GM21381 (cell line): ENCODE data around the gene PTGFRN.
"Not testable (repeated sequence)": the region's sequence is repeated elsewhere in the genome, so short reads cannot be mapped to it uniquely, and the experiment has no call there.

ENCODE experiments used
- ATAC-seq: cut with Tn5 transposase; IDR thresholded peaks from one replicate; pipeline ENCODE4 v1.9.1; 2021; ENCODE audit warnings: mild to moderate bottlenecking, moderate library complexity; ENCODE audit not compliant: unreplicated experiment

The PTGFRN gene

DNA sequence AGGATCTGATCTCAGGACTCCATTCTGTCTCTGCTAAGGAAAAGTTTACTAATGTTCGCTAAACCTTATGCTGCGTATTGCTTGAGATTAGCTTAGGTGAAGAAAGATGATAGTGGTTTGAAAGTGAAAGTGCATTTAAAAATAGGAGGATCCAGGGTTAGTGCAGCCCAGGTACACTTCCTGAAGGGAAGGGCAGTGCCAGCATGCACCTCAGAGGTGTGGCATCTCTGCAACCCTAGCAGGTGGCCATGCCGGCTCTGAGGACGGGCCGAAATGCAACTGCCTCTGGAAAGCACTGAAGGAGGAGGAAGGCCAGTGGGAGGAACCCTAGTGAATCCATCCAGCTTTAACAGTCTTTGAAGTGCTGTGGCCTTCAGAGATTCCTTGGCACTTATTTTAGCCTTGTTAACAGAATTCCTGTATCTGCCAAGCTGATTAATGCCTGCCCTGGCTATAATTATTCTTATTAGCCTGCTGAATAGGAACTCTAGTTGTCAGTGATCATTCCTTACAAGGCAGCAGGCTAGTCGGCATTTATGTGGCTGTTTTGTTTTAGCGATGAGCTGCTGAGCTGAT, 5.5 kb downstream of the PTGFRN start:
- no peak for ATAC-seq

DNA sequence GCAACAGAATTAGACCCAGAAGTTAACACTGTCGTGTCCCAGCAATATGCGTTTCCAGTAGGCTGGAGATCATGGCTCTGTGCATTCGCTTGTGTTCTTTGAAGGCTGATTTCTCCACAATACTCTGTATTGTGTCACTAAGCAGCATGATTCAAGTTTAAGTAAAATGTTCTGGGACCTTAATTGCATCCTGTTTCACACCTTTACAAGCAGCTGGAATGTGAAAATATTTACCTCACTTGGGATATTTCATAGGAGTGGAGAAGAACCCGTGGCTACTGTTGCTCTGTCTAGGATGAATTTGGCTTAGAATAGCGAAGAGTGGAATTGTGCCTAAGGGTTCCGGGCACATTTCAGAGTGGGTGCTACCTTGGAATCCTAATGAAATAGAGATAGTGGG, 6.3 kb downstream of the PTGFRN start:
- ATAC-seq = no peak

DNA sequence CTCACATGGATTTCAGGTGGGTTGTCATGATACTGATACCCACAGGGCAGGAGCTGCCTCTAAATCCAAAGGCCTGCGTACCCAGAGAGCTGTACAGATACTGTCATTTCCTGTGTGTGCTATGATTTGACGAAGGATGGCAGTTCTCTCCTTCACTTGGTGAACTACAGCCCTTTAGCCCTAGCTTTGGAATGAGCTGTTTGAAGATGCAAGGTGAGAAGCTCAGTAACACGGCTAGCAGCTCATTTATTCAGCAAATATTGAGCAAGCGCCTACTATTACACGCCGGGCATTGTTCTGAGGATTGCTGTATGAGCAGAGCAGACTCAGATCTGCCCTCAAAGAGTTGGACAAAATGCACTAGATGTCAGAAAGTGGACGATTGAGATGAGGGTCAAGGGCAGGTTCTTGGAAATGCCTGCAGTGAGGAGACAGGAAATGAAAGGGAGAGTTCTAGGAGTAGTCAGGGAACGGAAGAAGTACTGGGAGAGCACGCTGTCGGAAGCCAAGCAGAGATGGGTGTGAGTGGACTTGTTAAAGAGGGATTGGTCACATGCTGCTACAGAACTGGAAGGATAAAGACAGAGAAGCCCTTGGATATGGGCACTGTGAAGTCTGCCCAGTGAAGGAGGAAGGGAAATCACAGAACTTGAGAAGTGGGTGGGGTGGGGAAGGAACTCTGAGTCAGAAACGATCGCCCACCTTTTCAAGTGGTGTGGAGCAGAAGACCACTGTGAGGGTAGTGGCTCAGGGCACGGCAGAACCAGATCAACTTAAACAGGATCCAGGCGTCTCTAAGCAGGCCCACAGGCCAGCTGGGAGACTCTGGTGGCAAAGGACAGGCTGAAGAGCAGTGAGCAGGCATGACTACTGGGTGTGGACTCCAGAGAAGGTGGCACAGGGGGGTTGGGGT, 7.1 kb downstream of the PTGFRN start:
- no peak for ATAC-seq

DNA sequence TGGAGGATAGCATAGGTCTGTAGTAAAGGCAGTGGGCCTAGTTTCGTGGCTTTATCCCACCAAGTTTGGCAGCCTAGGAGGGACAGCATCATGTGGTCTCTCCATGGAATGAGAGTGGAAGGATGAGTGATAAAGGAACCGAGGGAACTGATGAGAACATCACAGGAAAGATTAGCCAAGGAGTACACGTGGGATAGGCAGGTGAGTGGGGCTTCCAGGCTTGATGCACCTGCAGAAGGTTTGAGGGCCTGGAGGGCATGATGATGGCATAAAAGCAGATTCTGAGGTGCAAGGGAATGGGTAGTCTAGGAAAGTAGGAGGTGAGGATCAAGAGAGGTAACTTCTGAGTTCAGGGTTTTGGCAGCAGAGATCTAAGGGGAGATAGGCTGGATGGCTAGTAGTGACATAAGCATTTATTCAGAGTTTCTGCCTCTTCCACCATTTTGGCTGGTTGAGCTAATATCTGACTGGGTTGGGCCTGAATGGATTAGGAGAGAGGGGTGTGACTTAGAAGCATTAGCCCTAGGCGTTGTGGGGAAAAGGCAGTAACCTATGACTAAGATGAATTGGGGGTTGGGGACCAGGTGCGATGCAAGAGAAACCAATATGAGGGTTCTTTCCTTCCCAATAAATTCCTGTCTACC, 9.1 kb downstream of the PTGFRN start:
- no peak for ATAC-seq

DNA sequence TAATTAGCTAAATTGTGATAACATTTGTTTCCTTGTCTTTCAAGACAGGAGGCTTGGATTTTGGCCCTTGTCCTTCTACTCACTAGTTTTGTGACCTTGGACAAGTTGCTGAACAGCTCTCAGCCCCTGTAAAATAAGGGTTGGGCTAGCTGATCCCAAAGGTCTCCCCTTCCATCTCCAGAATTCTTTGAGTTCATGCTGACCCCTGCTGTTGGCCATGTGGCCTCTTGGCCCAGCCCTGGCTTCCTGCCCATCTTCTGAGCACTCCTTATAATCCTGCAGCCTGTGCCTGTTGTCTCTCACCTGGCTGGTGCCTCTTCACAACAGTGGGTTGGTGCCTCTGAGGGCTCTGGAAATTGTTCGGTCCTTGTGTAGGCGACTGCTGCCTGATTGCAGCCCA, 10.1 kb downstream of the PTGFRN start:
- ATAC-seq = no peak

DNA sequence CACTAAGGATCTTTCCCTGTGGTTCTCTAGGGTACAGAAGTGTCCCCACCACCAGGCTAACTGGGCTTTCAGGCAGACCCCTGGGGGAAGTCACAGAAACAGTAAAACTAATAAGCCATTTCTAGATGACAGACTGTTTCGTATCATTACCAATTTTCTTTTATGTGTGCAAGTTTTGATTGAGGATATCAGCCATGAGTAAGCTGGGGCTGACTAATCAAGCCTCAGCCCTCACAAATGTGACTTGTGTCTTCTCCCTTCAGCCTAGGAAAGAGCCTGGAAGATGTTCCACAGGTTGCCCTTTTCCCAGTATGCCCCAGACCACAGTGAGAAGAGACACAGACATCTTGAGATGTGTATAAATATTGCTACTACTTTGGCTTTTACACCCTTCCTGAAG, 10.5 kb downstream of the PTGFRN start:
- no peak for ATAC-seq

DNA sequence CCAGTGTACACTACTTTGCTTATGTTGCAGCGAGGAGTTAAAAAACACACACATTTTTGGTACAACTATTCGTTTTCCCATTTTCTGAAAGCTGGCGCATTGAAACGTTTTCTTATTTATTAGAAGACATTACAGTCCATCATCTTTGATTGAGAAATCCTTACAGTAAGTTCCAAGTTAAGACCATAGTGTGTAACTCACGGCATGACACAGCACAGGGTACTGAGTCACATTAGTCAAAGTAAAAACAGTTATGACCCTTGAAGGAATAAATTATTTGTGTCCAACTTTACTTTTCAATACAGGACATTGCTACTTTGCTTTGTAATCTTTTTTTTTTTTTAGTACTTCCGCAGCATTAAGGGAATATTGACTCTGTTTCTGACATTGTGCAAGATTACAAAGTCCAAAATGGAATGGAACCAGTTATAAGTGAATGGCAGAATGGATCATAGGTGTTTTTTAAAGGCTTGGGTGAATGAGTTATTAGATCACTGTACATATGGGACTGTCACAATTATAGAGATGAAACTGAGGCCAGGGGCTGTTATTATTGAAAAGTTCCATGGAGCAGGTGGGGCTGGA, 11.7 kb downstream of the PTGFRN start:
- ATAC-seq = no peak

DNA sequence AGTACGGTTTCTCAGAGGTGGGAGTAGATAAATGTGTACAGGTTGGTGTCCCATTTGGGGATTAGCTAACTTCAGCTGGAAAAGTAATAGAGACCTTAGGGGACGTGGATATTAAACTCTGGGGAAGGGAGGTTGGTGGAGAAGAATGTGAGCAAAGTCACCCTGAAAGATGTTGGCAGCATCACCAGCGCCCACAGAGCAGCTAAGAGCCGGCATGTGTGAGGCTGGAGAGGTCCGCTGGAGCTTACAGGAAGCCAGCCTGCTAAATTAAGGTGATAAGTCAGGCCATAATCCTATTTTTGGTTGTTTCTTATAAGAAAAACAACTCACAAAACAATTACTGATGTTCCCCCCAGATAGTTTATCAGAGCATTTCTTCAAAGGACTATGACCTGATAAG, 12.2 kb downstream of the PTGFRN start:
- no peak for ATAC-seq

DNA sequence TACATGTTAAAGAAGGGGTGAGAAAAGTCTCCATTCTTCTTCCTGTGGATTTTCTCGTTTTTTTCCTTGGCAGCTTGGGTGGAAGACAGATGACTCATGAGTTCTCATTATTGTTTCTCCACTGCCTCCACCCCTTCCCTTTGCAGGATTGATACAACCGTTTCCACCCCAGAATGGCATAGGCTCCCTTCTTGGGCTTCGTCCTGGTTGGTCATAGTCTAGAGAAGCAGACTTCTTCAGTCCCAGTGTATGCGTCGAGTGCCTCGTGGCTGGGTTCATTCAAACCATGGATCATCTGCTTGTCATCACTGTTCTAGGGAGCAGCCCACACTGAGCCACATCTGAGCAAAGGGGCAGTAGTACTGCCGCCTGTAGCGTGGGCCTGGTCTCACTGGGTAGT, 13.7 kb downstream of the PTGFRN start:
- ATAC-seq = no peak

DNA sequence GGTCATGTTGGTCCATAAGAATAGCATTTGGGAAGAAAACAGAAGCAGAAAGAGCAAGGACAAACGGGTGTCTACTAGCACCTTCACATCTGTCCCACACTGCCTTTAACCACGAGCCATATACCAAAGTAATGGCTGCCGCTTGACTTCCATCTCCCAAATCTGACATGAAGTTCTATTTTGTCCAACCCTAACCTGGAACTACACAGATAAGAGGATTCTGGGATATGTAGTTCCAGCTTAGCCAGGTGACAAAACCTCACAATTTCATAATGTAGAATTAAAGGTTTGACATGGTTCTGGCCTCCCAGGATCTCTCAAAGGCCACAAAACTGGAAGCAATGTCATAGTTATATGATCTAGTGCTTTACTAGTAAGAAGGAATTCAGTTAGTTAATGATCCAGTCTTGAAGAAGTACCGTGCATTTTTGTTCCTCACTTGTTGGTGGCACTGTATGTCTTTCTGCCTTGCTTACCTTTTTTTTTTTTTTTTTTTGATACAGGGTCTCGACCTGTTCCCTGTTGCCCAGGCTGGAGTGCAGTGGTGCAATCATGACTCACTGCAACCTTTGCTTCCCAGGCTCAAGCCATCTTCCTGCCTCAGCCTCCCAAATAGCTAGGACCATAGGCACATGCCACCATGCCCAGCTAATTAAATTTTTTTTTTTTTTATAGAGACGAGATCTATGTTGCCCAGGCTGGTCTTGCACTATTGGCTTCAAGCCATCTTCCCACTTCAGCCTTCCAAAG, 17.5 kb downstream of the PTGFRN start:
- ATAC-seq = no peak

DNA sequence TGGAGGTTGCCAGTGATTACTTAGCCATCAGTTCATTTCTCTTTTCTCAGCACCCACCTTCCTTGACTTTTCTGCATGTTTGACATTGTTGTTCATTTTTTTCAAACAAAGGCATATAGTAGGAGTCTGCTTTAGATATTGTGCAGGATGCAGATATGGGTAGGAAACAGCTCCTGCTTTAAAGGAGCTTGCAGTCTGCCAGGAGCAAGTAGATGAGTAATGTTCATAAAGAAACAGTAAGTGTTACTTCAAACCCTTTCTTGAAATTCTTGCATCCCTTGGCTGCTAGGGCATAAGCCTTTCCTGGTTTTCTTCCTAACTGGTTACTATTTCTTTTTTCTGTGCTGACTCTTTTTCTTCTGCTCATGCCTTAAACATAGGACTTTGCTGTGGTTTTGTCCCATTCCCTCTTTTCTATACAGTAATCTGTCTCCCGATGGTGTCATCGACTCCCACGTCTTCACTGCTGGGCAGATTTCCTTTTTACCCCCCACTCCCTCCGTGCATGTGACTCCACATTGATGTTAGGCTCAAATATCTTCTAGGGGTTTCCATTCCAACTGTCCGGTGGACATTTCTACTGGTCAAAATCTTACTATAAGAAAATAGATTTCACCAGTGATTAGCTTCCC, 20.4 kb downstream of the PTGFRN start:
- ATAC-seq = no peak

DNA sequence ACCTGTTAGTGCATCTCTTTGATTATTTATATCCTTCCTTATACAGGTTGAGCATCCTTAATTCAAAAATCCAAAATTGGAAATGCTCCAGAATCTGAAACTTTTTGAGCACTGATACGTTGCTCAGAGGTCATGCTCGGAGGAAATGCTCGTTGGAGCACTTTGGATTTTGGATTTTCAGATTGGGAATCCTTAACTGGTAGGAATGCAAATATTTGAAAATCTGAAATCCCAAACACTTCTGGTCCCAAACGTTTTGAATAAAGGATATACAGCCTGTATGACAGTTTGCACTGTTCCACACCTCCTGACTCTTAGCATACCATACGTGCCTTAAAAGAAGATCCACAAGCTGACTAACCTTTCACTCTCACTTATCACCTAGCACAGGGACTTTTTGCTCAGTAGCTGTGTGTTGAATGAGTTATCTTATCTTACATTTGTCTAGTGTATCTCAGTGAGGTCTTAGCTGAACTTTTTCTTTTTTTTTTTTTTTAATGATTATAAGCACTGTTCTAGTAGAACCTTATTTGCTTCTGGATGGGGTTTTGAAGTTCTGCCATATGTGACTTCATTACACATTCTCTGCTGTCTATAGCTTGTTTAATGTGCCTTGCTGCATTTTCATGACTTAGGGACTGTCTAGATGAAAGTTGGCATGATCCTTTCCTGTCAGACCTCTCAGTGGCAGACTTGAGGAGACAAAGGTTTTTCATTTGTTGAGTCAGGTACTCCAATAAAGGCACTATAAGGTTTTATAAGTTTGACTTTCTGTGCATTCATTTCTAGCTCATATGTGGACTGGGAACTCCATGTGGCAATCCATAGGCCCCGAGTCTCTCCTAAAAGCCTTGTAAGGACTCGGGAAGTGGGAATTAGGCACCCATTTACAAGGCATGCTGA, 21.6 kb downstream of the PTGFRN start:
- ATAC-seq = no peak

DNA sequence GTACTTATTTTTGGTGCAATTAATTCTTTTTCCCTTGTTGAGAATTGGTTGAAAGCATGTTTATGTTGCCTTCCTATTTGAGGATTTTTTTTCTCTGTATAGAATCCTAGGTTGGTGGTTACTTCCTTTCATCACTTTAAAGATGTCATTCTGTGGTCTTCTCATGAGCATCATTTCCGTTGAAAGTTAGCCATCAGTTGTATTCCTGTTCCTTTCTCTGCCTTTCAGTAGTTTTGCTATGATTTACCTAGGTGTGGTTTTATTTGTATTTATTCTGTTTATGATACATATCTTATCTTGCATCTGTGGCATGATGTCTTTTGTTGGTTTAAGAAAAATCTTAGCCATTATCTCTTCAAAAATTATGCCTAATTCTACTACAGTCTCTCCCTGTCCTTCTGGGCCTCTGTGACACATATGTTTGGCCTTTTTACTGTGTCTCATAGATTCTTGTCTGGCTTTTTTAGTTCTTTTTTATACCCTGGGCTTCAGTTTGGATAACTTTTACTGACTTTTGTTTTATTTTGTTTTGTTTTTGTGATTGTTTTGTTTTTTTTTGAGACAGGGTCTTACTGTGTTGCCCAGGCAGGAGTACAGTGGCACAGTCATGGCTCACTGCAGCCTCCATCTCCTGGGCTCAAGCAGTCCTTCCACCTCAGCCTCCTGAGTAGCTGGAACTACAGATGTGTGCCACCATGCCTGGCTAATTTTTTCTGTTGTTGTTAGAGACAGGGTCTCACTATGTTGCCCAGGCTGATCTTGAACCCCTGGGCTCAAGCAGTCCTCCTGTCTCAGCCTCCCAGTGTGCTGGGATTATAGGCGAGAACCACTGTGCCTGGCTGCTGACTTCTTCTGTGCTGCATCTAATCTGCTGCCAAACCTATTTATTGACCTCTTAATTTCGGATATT, 24.1 kb downstream of the PTGFRN start:
- ATAC-seq = no peak

DNA sequence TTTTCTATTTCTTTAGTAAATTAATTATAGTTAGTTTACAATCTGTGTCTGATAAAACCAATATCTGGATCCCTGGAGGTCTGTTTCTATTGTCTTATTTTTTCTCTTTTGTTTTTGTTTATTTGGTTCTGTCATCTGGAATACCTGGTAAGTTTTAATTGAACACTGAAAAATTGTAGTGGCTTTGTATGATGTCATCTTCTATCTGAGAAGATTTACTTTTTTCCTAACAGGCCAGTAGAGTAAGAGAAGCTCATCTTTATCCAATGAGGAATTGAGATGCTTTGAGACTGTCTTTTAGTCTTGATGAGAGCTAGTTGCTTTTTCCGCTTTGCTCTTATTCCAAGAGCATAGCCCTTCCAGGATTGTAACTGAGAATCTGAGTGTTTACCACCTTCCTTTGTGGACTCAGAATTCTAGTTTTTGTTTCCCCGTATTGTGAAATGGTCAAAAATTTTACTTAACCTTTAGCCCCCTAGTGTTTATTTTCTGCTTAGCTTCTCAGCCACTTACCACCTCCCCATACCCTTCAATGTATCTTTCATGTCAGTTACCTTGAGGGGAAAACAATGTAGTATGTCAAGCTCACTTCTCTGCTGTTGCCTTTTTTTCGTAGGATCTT, 25.0 kb downstream of the PTGFRN start:
- ATAC-seq = no peak

DNA sequence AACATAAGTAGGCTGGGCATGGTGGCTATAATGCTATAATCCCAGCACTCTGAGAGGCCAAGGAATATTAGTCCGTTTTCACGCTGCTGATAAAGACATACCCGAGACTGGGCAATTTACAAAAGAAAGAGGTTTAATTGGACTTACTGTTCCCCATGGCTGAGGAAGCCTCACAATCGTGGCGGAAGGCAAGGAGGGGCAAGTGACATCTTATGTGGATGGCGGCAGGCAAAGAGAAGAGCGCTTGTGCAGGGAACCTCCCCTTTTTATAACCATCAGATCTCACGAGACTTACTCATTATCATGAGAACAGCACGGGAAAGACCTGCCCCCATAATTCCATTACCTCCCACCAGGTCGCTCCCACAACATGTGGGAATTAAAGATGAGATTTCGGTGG, 28.5 kb downstream of the PTGFRN start:
- ATAC-seq = no peak

DNA sequence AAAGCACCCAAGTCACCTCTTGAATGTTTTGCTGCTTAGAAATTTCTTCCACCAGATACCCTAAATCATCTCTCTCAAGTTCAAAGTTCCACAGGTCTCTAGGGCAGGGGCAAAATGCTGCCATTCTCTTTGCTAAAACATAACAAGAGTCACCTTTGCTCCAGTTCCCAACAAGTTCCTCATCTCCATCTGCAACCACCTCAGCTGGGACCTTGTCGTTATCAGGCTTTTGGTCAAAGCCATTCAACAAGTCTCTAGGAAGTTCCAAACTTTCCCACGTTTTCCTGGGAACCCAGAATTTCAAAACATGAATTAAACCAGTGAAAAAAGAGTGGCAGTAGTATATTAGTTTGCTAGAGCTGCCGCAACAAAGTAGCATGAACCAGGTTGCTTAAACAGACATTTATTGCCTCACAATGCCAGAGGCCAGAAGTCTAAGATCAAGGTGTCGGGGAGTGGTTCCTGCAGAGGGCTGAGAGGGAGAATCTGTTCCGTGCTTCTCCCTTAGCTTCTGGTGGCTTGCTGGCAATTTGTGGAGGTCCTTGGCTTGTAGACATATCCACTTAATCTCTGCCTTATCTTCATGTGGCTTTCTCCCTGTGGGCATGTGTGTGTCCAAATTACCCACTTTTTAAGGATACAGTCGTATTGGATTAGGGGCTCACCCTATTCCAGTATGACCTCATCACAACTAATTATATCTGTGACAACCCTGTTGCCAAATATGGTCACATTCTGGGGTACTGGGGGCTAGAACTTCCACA, 30.2 kb downstream of the PTGFRN start:
- not testable (repeated sequence) for ATAC-seq
